Activated CD8-positive, alpha-beta T cell treated with anti-CD3 and anti-CD28 coated beads for 36 hours (primary cell): ENCODE data around the gene TUBA3C. TPM values are rescaled to one million over a fixed set of nuclear protein-coding genes. Genes with fewer than 3 reads are reported as not detected.
"Not testable (repeated sequence)": the region's sequence is repeated elsewhere in the genome, so short reads cannot be mapped to it uniquely, and the experiment has no call there.

ENCODE experiments used
- ATAC-seq: fragments of 200-7000 bp; cut with Tn5 transposase; one replicate; pipeline ENCODE4 v1.10.0; 2021; ENCODE audit warnings: mild to moderate bottlenecking, moderate library complexity
- CTCF ChIA-PET: fragments of 350-600 bp; sonication (Branson Sonifier 250); formaldehyde crosslinking; loops from one replicate; lab custom pipeline; 2021; ENCODE audit warnings: antibody characterized with exemption; lab: Charles Lee
- POLR2A ChIA-PET: fragments of 350-600 bp; sonication (Branson Sonifier 250); formaldehyde crosslinking; loops from one replicate; lab custom pipeline; 2021; ENCODE audit warnings: antibody characterized with exemption; lab: Charles Lee
- DNase-seq: peaks from one replicate; pipeline ENCODE4 v3.0.0-alpha.2; 2020
- H3K27ac Mint-ChIP-seq: one replicate; pipeline ENCODE4 v1.8.0; 2021; ENCODE audit warnings: mild to moderate bottlenecking, mixed read lengths
- H3K27me3 Mint-ChIP-seq: one replicate; pipeline ENCODE4 v1.8.0; 2021; ENCODE audit warnings: mixed read lengths
- H3K36me3 Mint-ChIP-seq: one replicate; pipeline ENCODE4 v1.8.0; 2021; ENCODE audit warnings: low read depth, mixed read lengths
- H3K4me1 Mint-ChIP-seq: one replicate; pipeline ENCODE4 v1.8.0; 2021; ENCODE audit warnings: low read depth, mixed read lengths
- H3K4me3 Mint-ChIP-seq: one replicate; pipeline ENCODE4 v1.8.0; 2021; ENCODE audit warnings: mild to moderate bottlenecking, moderate library complexity, mixed read lengths
- H3K9me3 Mint-ChIP-seq: one replicate; pipeline ENCODE4 v1.8.0; 2021; ENCODE audit warnings: mixed read lengths
- CTCF ChIP-seq: fragments of 200-600 bp; IDR thresholded peaks from one replicate; pipeline ENCODE4 v1.8.0; 2022; ENCODE audit warnings: antibody characterized with exemption, mild to moderate bottlenecking
- intact Hi-C: fragments of 100-400 bp; cut with micrococcal nuclease; formaldehyde crosslinking; loops from one replicate; pipeline ENCODE4 v1.10.0; 2022
- total RNA-seq, 2 experiments: library from RNA; stranded (reverse); gene quantifications; one replicate each; pipeline ENCODE4 v1.2.3, GENCODE V29; 2021

The TUBA3C gene
- total RNA-seq: not detected

- intact Hi-C loops: no loop called here
- no peak for ATAC-seq
These were observed at the start of gene TUBA3C for GRCh38 chr13:19181621-19182485. TSS of gene TUBA3C (minus strand) at chr13:19181824. CDS start at chr13:19181747, 77 bp downstream.

DNA sequence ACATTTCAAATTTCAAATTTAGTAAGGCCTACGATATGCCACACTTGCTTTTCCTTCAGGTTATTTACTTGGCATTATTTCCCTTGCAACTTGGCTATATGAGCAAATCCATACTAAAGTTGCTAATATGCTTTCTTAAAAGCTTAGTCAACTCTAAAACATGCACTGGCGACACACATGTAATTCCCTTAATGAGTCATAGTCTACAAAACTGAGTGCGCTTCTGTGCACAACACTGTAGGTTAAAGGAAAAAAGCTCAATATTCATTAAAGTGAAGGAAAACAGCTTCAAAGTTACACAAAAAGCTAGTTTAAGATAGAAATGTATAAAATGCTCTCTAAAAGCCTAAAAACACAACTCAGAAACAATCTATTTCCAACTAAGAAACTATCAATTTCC lies 25.8 kb upstream of the TUBA3C start:
- CTCF ChIA-PET, ATAC-seq, H3K27ac Mint-ChIP-seq, POLR2A ChIA-PET, H3K9me3 Mint-ChIP-seq, H3K4me1 Mint-ChIP-seq, H3K27me3 Mint-ChIP-seq, H3K4me3 Mint-ChIP-seq, H3K36me3 Mint-ChIP-seq, DNase-seq, intact Hi-C loops: not testable (repeated sequence)

More at GRCh38 chr13:19181621-19182485, at the start of gene TUBA3C:
- Mint-ChIP-seq H3K27me3 (no peaks in the 10 kb centered on the region), H3K36me3 (no peaks in the 10 kb centered on the region), H3K4me3 (no peak within 1 kb of the TSS), H3K27ac (no peak within 1 kb of the TSS), H3K9me3 (peaks cover 1% of the 10 kb centered on the region), H3K4me1 (no peaks in the 10 kb centered on the region)
- no peak for TF ChIP-seq CTCF
- CTCF ChIA-PET: no interaction called here
- POLR2A ChIA-PET: no interaction called here
- DNase-seq: no peak

- intact Hi-C loops, CTCF ChIA-PET, DNase-seq, POLR2A ChIA-PET, H3K36me3 Mint-ChIP-seq, H3K4me3 Mint-ChIP-seq, H3K27ac Mint-ChIP-seq, H3K9me3 Mint-ChIP-seq, H3K27me3 Mint-ChIP-seq, H3K4me1 Mint-ChIP-seq, ATAC-seq: not testable (repeated sequence)
These were observed 11.0 kb upstream of the TUBA3C start for GRCh38 chr13:19192622-19193021.

GRCh38 chr13:19189911-19190310 lies 8.3 kb upstream of the TUBA3C start:
- H3K27me3 Mint-ChIP-seq, H3K4me1 Mint-ChIP-seq, intact Hi-C loops, POLR2A ChIA-PET, DNase-seq, ATAC-seq, H3K4me3 Mint-ChIP-seq, H3K9me3 Mint-ChIP-seq, H3K27ac Mint-ChIP-seq, CTCF ChIA-PET, H3K36me3 Mint-ChIP-seq: not testable (repeated sequence)

DNA sequence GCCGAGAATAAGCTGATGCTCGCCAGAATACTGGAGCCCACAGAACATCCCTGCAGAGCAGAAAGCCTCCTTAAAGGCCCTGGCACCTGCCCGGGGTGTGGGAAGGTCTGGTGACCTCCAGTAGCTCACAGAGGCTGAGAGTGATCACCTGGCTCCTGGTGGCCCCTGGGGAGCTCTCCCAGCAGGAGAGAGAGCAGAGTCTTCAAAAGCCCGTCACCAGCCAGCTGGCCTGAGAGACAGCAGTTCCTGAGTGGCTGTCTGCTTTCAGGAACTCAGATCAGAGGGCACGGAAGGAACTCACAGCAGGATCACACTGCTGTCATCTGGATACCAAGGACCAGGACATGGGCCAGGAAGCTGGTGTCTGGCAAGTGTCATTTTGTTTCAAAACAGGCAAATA lies 7.7 kb upstream of the TUBA3C start:
- intact Hi-C loops, DNase-seq, H3K4me1 Mint-ChIP-seq, H3K27ac Mint-ChIP-seq, CTCF ChIA-PET, ATAC-seq, POLR2A ChIA-PET, H3K27me3 Mint-ChIP-seq, H3K36me3 Mint-ChIP-seq, H3K4me3 Mint-ChIP-seq, H3K9me3 Mint-ChIP-seq: not testable (repeated sequence)

- POLR2A ChIA-PET: no interaction called here
- H3K27ac Mint-ChIP-seq: no peak overlapping the region
- ATAC-seq (no peak), DNase-seq (no peak)
- peaks cover 2% of the 10 kb centered on the region for H3K9me3 Mint-ChIP-seq
- no peaks in the 10 kb centered on the region for H3K36me3 Mint-ChIP-seq
- no peaks in the 10 kb centered on the region for H3K4me1 Mint-ChIP-seq
- intact Hi-C loops: no loop called here
- no peaks in the 10 kb centered on the region for H3K27me3 Mint-ChIP-seq
- no peak for TF ChIP-seq CTCF
- no peak overlapping the region for H3K4me3 Mint-ChIP-seq
- CTCF ChIA-PET: no interaction called here
These were observed 4.4 kb upstream of the TUBA3C start for GRCh38 chr13:19185865-19186645.
